H1 (cell line): Measurements from ENCODE around the gene BMI1. TPM values are rescaled to one million over a fixed set of nuclear protein-coding genes. Genes with fewer than 3 reads are reported as not detected.
A peak's percentile ranks its signal among the peaks of the same experiment; 100 is the strongest.

Source experiments
- CTCF ChIA-PET: fragments of 300-600 bp; sonication (Branson Sonifier 250); formaldehyde crosslinking; loops from one replicate; lab custom pipeline; 2021; ENCODE audit not compliant: partially characterized antibody; lab: Charles Lee
- POLR2A ChIA-PET: fragments of 300-600 bp; sonication (Branson Sonifier 250); formaldehyde crosslinking; loops from one replicate; lab custom pipeline; 2021; ENCODE audit warnings: inconsistent platforms; ENCODE audit not compliant: partially characterized antibody; lab: Charles Lee
- DNase-seq, 2 experiments: peaks; one replicate each; pipeline versions ENCODE4 v3.0.0 to v3.0.0-alpha.2; 2010 to 2022; ENCODE audit warnings: low spot score in 2 of 2, low read depth in 1 of 2, mixed read lengths in 1 of 2
- FAIRE-seq: peaks from 2 replicates; lab custom pipeline; 2011; peaks lifted over from hg19 to GRCh38; lab: Jason Lieb, UNC
- H2AFZ ChIP-seq: 2 replicates; pipeline ENCODE4 v1.8.1; 2012; ENCODE audit warnings: low read length, inconsistent platforms
- H2AK5ac ChIP-seq: 2 replicates; pipeline ENCODE4 v1.6.1; 2013; ENCODE audit warnings: low read depth, low read length
- H2BK120ac ChIP-seq: replicated peaks from 2 replicates; pipeline ENCODE3; 2013; ENCODE audit warnings: low read depth, low read length, inconsistent platforms
- H2BK12ac ChIP-seq: 2 replicates; pipeline ENCODE4 v1.6.1; 2013; ENCODE audit warnings: low read depth, low read length
- H2BK15ac ChIP-seq: 2 replicates; pipeline ENCODE4 v1.6.1; 2013; ENCODE audit warnings: low read length
- H2BK20ac ChIP-seq: 2 replicates; pipeline ENCODE4 v1.6.1; 2013; ENCODE audit warnings: low read length
- H2BK5ac ChIP-seq: 2 replicates; pipeline ENCODE4 v1.6.1; 2013; ENCODE audit warnings: low read depth, low read length
- H3K14ac ChIP-seq: 2 replicates; pipeline ENCODE4 v1.6.1; 2013; ENCODE audit warnings: inconsistent platforms; ENCODE audit not compliant: insufficient read length
- H3K18ac ChIP-seq: 2 replicates; pipeline ENCODE4 v1.6.1; 2013; ENCODE audit warnings: low read length; ENCODE audit errors: extremely low read depth
- H3K23ac ChIP-seq: 2 replicates; pipeline ENCODE4 v1.6.1; 2013; ENCODE audit warnings: inconsistent platforms; ENCODE audit not compliant: insufficient read length
- H3K23me2 ChIP-seq: 2 replicates; pipeline ENCODE4 v1.6.1; 2013; ENCODE audit warnings: low read depth, low read length
- H3K27ac ChIP-seq: 2 replicates; pipeline ENCODE4 v1.6.1; 2011; ENCODE audit warnings: low read depth, low read length, inconsistent platforms
- H3K27me3 ChIP-seq, 4 experiments: replicated peaks in 1 of 4; 1 replicate in 1 of 4; 2 replicates in 3 of 4; pipeline versions ENCODE4 v1.6.1 to v1.8.1; 2011 to 2013; ENCODE audit warnings: low read length in 3 of 4, mild to moderate bottlenecking in 3 of 4, inconsistent platforms in 2 of 4, mixed read lengths in 2 of 4, moderate library complexity in 1 of 4; ENCODE audit not compliant: control insufficient read depth in 3 of 4, insufficient read depth in 3 of 4; ENCODE audit errors: extremely low read depth in 1 of 4
- H3K36me3 ChIP-seq, 4 experiments: 2 replicates each; pipeline versions ENCODE4 v1.6.1 to v1.8.1; 2011 to 2013; ENCODE audit warnings: mild to moderate bottlenecking in 4 of 4, low read length in 3 of 4, moderate library complexity in 2 of 4, control low read depth in 1 of 4, inconsistent platforms in 1 of 4; ENCODE audit not compliant: insufficient read depth in 4 of 4, control insufficient read depth in 2 of 4
- H3K4ac ChIP-seq: replicated peaks from 2 replicates; pipeline ENCODE3; 2013; ENCODE audit warnings: low read length, low read depth, mixed read lengths, inconsistent platforms; ENCODE audit not compliant: insufficient read length
- H3K4me1 ChIP-seq, 4 experiments: replicated peaks in 1 of 4; 1 replicate in 1 of 4; 2 replicates in 3 of 4; pipeline versions ENCODE4 v1.6.1 to v1.8.1; 2011 to 2013; ENCODE audit warnings: low read length in 3 of 4, inconsistent platforms in 2 of 4, mixed read lengths in 1 of 4; ENCODE audit not compliant: insufficient read depth in 4 of 4, control insufficient read depth in 3 of 4
- H3K4me2 ChIP-seq, 2 experiments: 2 replicates each; pipeline versions ENCODE4 v1.6.1 to v1.8.1; 2011 to 2013; ENCODE audit warnings: low read depth in 2 of 2, low read length in 2 of 2, control low read depth in 1 of 2, inconsistent platforms in 1 of 2, mild to moderate bottlenecking in 1 of 2; ENCODE audit not compliant: insufficient read depth in 1 of 2
- H3K4me3 ChIP-seq, 4 experiments: fragments of 200-600, 300-600 bp in 1 of 4; sonication (generic), shearing (Covaris generic), sonication (Bioruptor Twin) in 1 of 4; 2 replicates each; pipeline versions ENCODE4 v1.5.1 to v1.8.1; 2011 to 2016; ENCODE audit warnings: low read length in 4 of 4, low read depth in 3 of 4, control low read depth in 2 of 4, inconsistent platforms in 2 of 4, mild to moderate bottlenecking in 2 of 4, mixed read lengths in 1 of 4, moderate library complexity in 1 of 4; ENCODE audit not compliant: insufficient read depth in 2 of 4; ENCODE audit errors: extremely low read depth in 1 of 4
- H3K56ac ChIP-seq: replicated peaks from 2 replicates; pipeline ENCODE3; 2013; ENCODE audit warnings: low read depth, mild to moderate bottlenecking, mixed read lengths, low read length, inconsistent platforms; ENCODE audit not compliant: insufficient read length
- H3K79me1 ChIP-seq: 2 replicates; pipeline ENCODE4 v1.6.1; 2013; ENCODE audit warnings: low read depth, low read length, control low read depth
- H3K79me2 ChIP-seq, 2 experiments: 2 replicates each; pipeline versions ENCODE4 v1.6.1 to v1.8.1; 2012 to 2013; ENCODE audit warnings: low read length in 2 of 2, mild to moderate bottlenecking in 2 of 2, inconsistent platforms in 1 of 2; ENCODE audit not compliant: insufficient read depth in 2 of 2, control insufficient read depth in 1 of 2
- H3K9ac ChIP-seq, 4 experiments: replicated peaks in 1 of 4; 1 replicate in 1 of 4; 2 replicates in 3 of 4; pipeline versions ENCODE4 v1.6.1 to v1.8.1; 2011 to 2013; ENCODE audit warnings: low read depth in 3 of 4, low read length in 3 of 4, control low read depth in 2 of 4, mild to moderate bottlenecking in 2 of 4, moderate library complexity in 2 of 4, inconsistent platforms in 1 of 4; ENCODE audit errors: extremely low read depth in 1 of 4
- H3K9me3 ChIP-seq, 2 experiments: 2 replicates each; pipeline versions ENCODE4 v1.6.1 to v1.8.1; 2012 to 2013; ENCODE audit warnings: mild to moderate bottlenecking in 2 of 2, moderate library complexity in 2 of 2, control low read depth in 1 of 2, inconsistent platforms in 1 of 2, low read depth in 1 of 2, low read length in 1 of 2, mixed read lengths in 1 of 2; ENCODE audit not compliant: insufficient read depth in 2 of 2
- H4K20me1 ChIP-seq, 2 experiments: replicated peaks in 1 of 2; 2 replicates each; pipeline versions ENCODE3 to v1.8.1; 2011 to 2013; ENCODE audit warnings: inconsistent platforms in 2 of 2, low read length in 2 of 2, mild to moderate bottlenecking in 1 of 2; ENCODE audit not compliant: insufficient read depth in 2 of 2, control insufficient read depth in 1 of 2
- H4K5ac ChIP-seq: 2 replicates; pipeline ENCODE4 v1.6.1; 2013; ENCODE audit warnings: low read length, low read depth, mixed read lengths, inconsistent platforms; ENCODE audit not compliant: insufficient read length
- H4K8ac ChIP-seq: 2 replicates; pipeline ENCODE4 v1.8.0; 2013; ENCODE audit warnings: mild to moderate bottlenecking, moderate library complexity, low read length, inconsistent platforms; ENCODE audit not compliant: insufficient read depth; ENCODE audit errors: extremely low read depth
- H4K91ac ChIP-seq: replicated peaks from 2 replicates; pipeline ENCODE3; 2013; ENCODE audit warnings: low read length, mixed read lengths, inconsistent platforms; ENCODE audit not compliant: insufficient read length
- CBX8 ChIP-seq: fragments of 300-800, 300-1000 bp; sonication (generic); IDR thresholded peaks from 2 replicates; pipeline ENCODE4 v1.7.1; 2016; ENCODE audit warnings: low read depth, low read length, borderline replicate concordance
- JUN ChIP-seq: IDR thresholded peaks from 2 replicates; pipeline ENCODE4 v1.6.1; 2011; ENCODE audit warnings: low read depth, mild to moderate bottlenecking, improper control_type of control experiment, low read length
- SP2 ChIP-seq: IDR thresholded peaks from 2 replicates; pipeline ENCODE4 v1.6.1; 2012; ENCODE audit warnings: mild to moderate bottlenecking, low read length, inconsistent platforms
- SUZ12 ChIP-seq: fragments of 200-600 bp; sonication (generic); IDR thresholded peaks from 2 replicates; pipeline ENCODE4 v1.6.1; 2012; ENCODE audit warnings: mild to moderate bottlenecking, inconsistent platforms, low read length, moderate library complexity, mixed read lengths
- WGBS, 2 experiments: shearing (Covaris generic) in 1 of 2; methylation state at CpG; one replicate each; pipeline versions ENCODE4 v1.1.6 to v1.1.7; 2013 to 2015; ENCODE audit warnings: low lambda C conversion rate in 2 of 2, mixed read lengths in 2 of 2, inconsistent platforms in 1 of 2, low coverage in 1 of 2, missing lambda C conversion rate in 1 of 2; ENCODE audit not compliant: insufficient replicate concordance in 2 of 2, insufficient coverage in 1 of 2, insufficient read length in 1 of 2; ENCODE audit errors: extremely low coverage in 1 of 2, missing lambda C conversion rate in 1 of 2; 5-methylcytosine and 5-hydroxymethylcytosine counted together
- polyA plus RNA-seq, 7 experiments: library from polyadenylated mRNA; depleted of rRNA in 3 of 7; stranded (reverse) in 5 of 7; unstranded in 2 of 7; fragments of >200 nt in 5 of 7; fragments of 200-250 nt in 2 of 7; gene quantifications; 1 replicate in 5 of 7; 2 replicates in 1 of 7; 4 replicates in 1 of 7; pipeline versions ENCODE4 v1.2.1 to v1.2.3, GENCODE V29; 2011 to 2013; ENCODE audit warnings: missing spikeins in 2 of 7, mixed read lengths in 2 of 7
- total RNA-seq: library from RNA; stranded (reverse); fragmentation: NEBNext Ultra II Directional; extraction: Animal tissue kit (Norgen Biotek cat#: 25700); gene quantifications from 2 replicates; pipeline ENCODE4 v1.2.1, GENCODE V29; 2021

Gene BMI1
- total and polyA plus RNA-seq, 2 of the 8 experiments (the other 6 are each of a cell fraction or from before 2014, with no cell fraction given), result 2.8 to 10.7 TPM

GRCh38 chr10:22315455-22316285, 5.2 kb upstream of the BMI1 start:
- H3K79me2 ChIP-seq, result no peaks in the 10 kb centered on the region
- H3K14ac ChIP-seq, result no peak overlapping the region
- peaks cover 14 to 59% (median 34%) of the 10 kb centered on the region in 4 experiments for H3K27me3 ChIP-seq
- FAIRE-seq (no peak), DNase-seq (peak in 1 of 2 experiments; percentile 77)
- no peak overlapping the region for H4K91ac ChIP-seq
- 4% methylated on average over 28 of the region's 53 CpGs; no CpG with 5 or more reads in 1 of the 2 experiments for WGBS, 2 experiments
- H2AFZ ChIP-seq, result no peak overlapping the region
- CTCF ChIA-PET, result interaction anchor here (0.7 to 1.1 kb wide), 2 partner anchors 20 to 74 kb away, joined by 3 to 4 read pairs; no protein-coding TSS in a partner anchor
- no peak overlapping the region for H3K18ac ChIP-seq
- no peaks in the 10 kb centered on the region for H3K79me1 ChIP-seq
- H3K4me2 ChIP-seq, result peak overlapping the region; percentile 68 to 74
- no peaks in the 10 kb centered on the region for H3K9me3 ChIP-seq
- H2BK12ac ChIP-seq, result no peak overlapping the region
- no peak overlapping the region for H2BK120ac ChIP-seq
- H3K56ac ChIP-seq, result no peak overlapping the region
- H4K20me1 ChIP-seq, result peaks cover 0 to 3% of the 10 kb centered on the region in 2 experiments
- H2BK20ac ChIP-seq, result no peak overlapping the region
- no peak overlapping the region for H3K4ac ChIP-seq
- H3K4me3 ChIP-seq, result peak overlapping the region; percentile 35 to 73 (median 58)
- no peak overlapping the region for H2BK15ac ChIP-seq
- H3K9ac ChIP-seq, result no peak overlapping the region; a peak in 1 of 7 replicates
- H3K27ac ChIP-seq, result no peak overlapping the region
- H2BK5ac ChIP-seq, result no peak overlapping the region
- peaks cover 9% of the 10 kb centered on the region for H3K23me2 ChIP-seq
- no peak overlapping the region for H3K23ac ChIP-seq
- no peak overlapping the region for H2AK5ac ChIP-seq
- H3K4me1 ChIP-seq, result peaks cover 0 to 2% (median 0%) of the 10 kb centered on the region in 4 experiments; a peak in 3 of 7 replicates
- POLR2A ChIA-PET, result interaction anchor here (1.0 to 1.8 kb wide), 7 partner anchors 10 to 312 kb away, joined by 3 to 8 read pairs (median 4); partner anchors contain the start of gene DNAJC1
- H4K8ac ChIP-seq, result peak overlapping the region; percentile 22; the same call in 1 of the 2 replicates
- no peak overlapping the region for H4K5ac ChIP-seq
- no peaks in the 10 kb centered on the region for H3K36me3 ChIP-seq
- TF ChIP-seq JUN, result no peak
- TF ChIP-seq SUZ12, result peak; percentile 80
- no peak for TF ChIP-seq CBX8
- no peak for TF ChIP-seq SP2
